Adrenal gland (tissue), 12 donors: ENCODE results near the gene PCSK4. TPM values are rescaled to one million over a fixed set of nuclear protein-coding genes. Genes with fewer than 3 reads are reported as not detected.

ENCODE experiments used
- DNase-seq, 7 donors: peaks; one replicate each; pipeline ENCODE4 v3.0.0-alpha.2; 2019 to 2020
- H3K27ac ChIP-seq, 5 donors: fragments of 200-600 bp; sonication (generic) in 4 of 5; 1 replicate in 3 of 5; 2 replicates in 2 of 5; pipeline versions ENCODE4 v1.5.1 to v1.8.0; 2016 to 2020; ENCODE audit warnings: mild to moderate bottlenecking in 1 of 5
- H3K27me3 ChIP-seq: fragments of 200-600 bp; 2 replicates; pipeline ENCODE4 v1.8.0; 2021
- H3K36me3 ChIP-seq, 2 donors: fragments of 200-600 bp; replicated peaks in 1 of 2; 1 replicate in 1 of 2; 2 replicates in 1 of 2; pipeline versions ENCODE4 v1.5.1 to v1.8.0; 2018 to 2022
- H3K4me1 ChIP-seq, 2 donors: fragments of 200-600 bp; replicated peaks in 1 of 2; 1 replicate in 1 of 2; 2 replicates in 1 of 2; pipeline versions ENCODE4 v1.5.1 to v1.8.0; 2018 to 2021
- H3K4me3 ChIP-seq, 4 donors: fragments of 200-600 bp; sonication (generic) in 3 of 4; one replicate each; pipeline ENCODE4 v1.5.1; 2016 to 2018
- H3K9me3 ChIP-seq, 3 donors: fragments of 200-600 bp; sonication (generic) in 1 of 3; replicated peaks in 1 of 3; 1 replicate in 2 of 3; 2 replicates in 1 of 3; pipeline versions ENCODE4 v1.5.1 to v1.8.0; 2016 to 2021
- POLR2A ChIP-seq, 2 donors: fragments of 450-650 bp; IDR thresholded peaks; one replicate each; pipeline ENCODE4 v1.6.1; 2017; ENCODE audit warnings: antibody characterized with exemption in 2 of 2, mild to moderate bottlenecking in 2 of 2, moderate library complexity in 1 of 2
- WGBS, 4 donors: extraction: QIAGEN DNeasy Blood & Tissue Kit in 2 of 4; methylation state at CpG; one replicate each; pipeline versions ENCODE4 v1.1.5 to v1.1.7; 2013 to 2017; 5-methylcytosine and 5-hydroxymethylcytosine counted together
- intact Hi-C, 2 donors: fragments of 100-400 bp; cut with DNase I; formaldehyde crosslinking; loops; one replicate each; pipeline versions ENCODE4 v1.14.1 to v1.15.0; 2022 to 2023
- polyA plus RNA-seq, 3 donors: library from polyadenylated mRNA; stranded (reverse); fragments of 200-250 nt in 2 of 3; fragments of 350-450 nt in 1 of 3; fragmentation: Illumina TruSeq in 1 of 3; extraction: RNeasy Lipid Tissue Mini Kit (QIAGEN cat#74804) in 1 of 3; gene quantifications; one replicate each; pipeline ENCODE4 v1.2.3, GENCODE V29; 2013 to 2014
- total RNA-seq, 9 donors: library from RNA; depleted of rRNA in 4 of 9; stranded (reverse); fragments of >200 nt in 4 of 9; fragments of 120-200 nt in 1 of 9; fragmentation: NEBNext Ultra II Directional in 1 of 9; extraction: Animal tissue kit (Norgen Biotek cat#: 25700) in 1 of 9; gene quantifications; one replicate each; pipeline versions ENCODE4 v1.1.0 to v1.2.4, GENCODE V29; 2013 to 2023
- TF ChIP-seq, protein P1 (sequence below), 6 experiments: fragments of 450-650 bp in 4 of 6; fragments of 200-600 bp in 2 of 6; sonication (generic) in 1 of 6; IDR thresholded peaks; 1 replicate in 5 of 6; 2 replicates in 1 of 6; pipeline versions ENCODE4 v1.5.1 to v1.8.0; 2016 to 2021; ENCODE audit warnings: antibody characterized with exemption in 6 of 6, mild to moderate bottlenecking in 2 of 6, moderate library complexity in 1 of 6
- donor health status: healthy with polysubstance abuse.
- donor health status: Bipolar disorder and iron deficiency.
- donor health status: DM: yes; HTN: yes; CAD: no.
- donor health status: DM: no; HTN: no; CAD: no.
- donor health status: DM: no; HTN: no; CAD: no.
- donor health status: DM: yes; HTN: yes; CAD: no.

Gene PCSK4
- total and polyA plus RNA-seq, 12 donors = 1.2 to 29.7 (median 4.8) TPM

DNA sequence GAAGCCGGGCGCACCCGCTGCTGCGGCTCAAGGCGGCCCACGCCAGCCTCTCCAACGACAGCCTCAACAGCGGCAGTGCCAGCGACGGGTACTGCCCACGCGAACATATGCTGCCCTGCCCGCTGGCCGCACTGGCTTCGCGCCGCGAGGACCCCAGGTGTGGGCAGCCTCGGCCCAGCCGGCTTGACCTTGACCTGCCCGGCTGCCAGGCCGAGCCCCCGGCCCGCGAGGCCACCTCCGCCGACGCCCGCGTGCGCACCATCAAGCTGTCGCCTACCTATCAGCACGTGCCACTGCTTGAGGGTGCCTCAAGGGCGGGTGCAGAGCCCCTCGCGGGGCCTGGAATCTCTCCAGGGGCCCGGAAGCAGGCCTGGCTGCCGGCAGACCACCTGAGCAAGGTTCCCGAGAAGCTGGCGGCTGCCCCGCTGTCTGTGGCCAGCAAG, 24.1 kb downstream of the PCSK4 start:
- 31 to 56% (median 33%) methylated on average over 14 to 40 of the region's 41 CpGs; no CpG with 5 or more reads in 1 of the 4 donors for WGBS, 4 donors
- no peaks in the 10 kb centered on the region for H3K36me3 ChIP-seq
- H3K4me1 ChIP-seq = peaks cover 15 to 39% of the 10 kb centered on the region in 2 donors
- no peak overlapping the region for H3K27ac ChIP-seq
- H3K9me3 ChIP-seq = no peaks in the 10 kb centered on the region
- no peak for TF ChIP-seq POLR2A (IDR thresholded peaks at IDR 0.05)
- TF ChIP-seq, protein P1, sequence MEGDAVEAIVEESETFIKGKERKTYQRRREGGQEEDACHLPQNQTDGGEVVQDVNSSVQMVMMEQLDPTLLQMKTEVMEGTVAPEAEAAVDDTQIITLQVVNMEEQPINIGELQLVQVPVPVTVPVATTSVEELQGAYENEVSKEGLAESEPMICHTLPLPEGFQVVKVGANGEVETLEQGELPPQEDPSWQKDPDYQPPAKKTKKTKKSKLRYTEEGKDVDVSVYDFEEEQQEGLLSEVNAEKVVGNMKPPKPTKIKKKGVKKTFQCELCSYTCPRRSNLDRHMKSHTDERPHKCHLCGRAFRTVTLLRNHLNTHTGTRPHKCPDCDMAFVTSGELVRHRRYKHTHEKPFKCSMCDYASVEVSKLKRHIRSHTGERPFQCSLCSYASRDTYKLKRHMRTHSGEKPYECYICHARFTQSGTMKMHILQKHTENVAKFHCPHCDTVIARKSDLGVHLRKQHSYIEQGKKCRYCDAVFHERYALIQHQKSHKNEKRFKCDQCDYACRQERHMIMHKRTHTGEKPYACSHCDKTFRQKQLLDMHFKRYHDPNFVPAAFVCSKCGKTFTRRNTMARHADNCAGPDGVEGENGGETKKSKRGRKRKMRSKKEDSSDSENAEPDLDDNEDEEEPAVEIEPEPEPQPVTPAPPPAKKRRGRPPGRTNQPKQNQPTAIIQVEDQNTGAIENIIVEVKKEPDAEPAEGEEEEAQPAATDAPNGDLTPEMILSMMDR (IDR thresholded peaks at IDR 0.05) = no peak
- H3K27me3 ChIP-seq = peaks cover 47% of the 10 kb centered on the region
- intact Hi-C loops = no loop called here
- H3K4me3 ChIP-seq = no peak overlapping the region
- peak in 1 of 7 donors; percentile 50 for DNase-seq

DNA sequence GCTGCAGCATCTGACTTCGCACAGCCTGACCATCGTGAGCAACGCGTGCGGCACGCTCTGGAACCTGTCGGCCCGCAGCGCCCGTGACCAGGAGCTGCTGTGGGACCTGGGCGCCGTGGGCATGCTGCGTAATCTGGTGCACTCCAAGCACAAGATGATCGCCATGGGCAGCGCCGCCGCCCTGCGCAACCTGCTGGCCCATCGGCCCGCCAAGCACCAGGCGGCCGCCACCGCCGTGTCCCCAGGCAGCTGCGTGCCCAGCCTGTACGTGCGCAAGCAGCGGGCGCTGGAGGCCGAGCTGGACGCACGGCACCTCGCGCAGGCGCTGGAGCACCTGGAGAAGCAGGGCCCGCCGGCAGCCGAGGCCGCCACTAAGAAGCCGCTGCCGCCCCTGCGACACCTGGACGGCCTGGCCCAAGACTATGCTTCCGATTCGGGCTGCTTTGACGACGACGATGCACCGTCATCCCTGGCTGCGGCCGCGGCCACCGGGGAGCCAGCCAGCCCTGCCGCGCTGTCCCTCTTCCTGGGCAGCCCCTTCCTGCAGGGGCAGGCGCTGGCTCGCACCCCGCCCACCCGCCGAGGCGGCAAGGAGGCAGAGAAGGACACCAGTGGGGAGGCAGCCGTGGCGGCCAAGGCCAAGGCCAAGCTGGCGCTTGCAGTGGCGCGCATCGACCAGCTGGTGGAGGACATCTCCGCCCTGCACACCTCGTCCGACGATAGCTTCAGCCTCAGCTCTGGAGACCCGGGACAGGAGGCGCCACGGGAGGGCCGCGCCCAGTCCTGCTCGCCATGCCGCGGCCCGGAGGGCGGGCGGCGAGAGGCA, 24.7 kb downstream of the PCSK4 start:
- Histone ChIP-seq H3K4me1 (peaks cover 9 to 32% of the 10 kb centered on the region in 2 donors), H3K36me3 (no peaks in the 10 kb centered on the region), H3K27me3 (peaks cover 41% of the 10 kb centered on the region), H3K4me3 (no peak overlapping the region), H3K27ac (no peak overlapping the region), H3K9me3 (no peaks in the 10 kb centered on the region)
- TF ChIP-seq, protein P1 (IDR thresholded peaks at IDR 0.05) = peak in 5 of 6 experiments; percentile 19 to 48 (median 36)
- TF ChIP-seq POLR2A (IDR thresholded peaks at IDR 0.05) = no peak
- DNase-seq = peak in 4 of 7 donors; percentile 50 to 62 (median 56)
- intact Hi-C loops = no loop called here
- 36 to 62% (median 41%) methylated on average over 10 to 83 of the region's 83 CpGs for WGBS, 4 donors

DNA sequence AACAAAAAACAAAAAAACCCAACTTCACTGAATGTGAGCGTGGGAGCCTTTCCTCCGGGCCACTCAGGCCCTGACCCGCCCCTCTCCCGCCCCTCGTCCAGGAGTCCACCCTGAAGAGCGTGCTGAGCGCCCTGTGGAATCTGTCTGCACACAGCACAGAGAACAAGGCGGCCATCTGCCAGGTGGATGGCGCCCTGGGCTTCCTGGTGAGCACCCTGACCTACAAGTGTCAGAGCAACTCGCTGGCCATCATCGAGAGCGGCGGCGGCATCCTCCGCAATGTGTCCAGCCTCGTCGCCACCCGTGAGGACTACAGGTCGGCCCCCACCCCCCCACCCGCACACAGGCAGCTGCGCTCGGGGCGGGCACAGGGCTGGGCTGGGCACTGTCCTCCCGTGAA, 28.3 kb downstream of the PCSK4 start:
- TF ChIP-seq, protein P1 (IDR thresholded peaks at IDR 0.05) = no peak
- no peak for TF ChIP-seq POLR2A (IDR thresholded peaks at IDR 0.05)
- no peak overlapping the region for H3K27ac ChIP-seq
- no peak overlapping the region for H3K4me3 ChIP-seq
- peaks cover 5 to 11% of the 10 kb centered on the region in 2 donors for H3K4me1 ChIP-seq
- intact Hi-C loops = no loop called here
- no peaks in the 10 kb centered on the region for H3K36me3 ChIP-seq
- H3K27me3 ChIP-seq = peaks cover 26% of the 10 kb centered on the region
- WGBS, 4 donors = 91 to 93% (median 92%) methylated on average over 8 to 24 of the region's 24 CpGs
- no peak for DNase-seq
- no peaks in the 10 kb centered on the region for H3K9me3 ChIP-seq

DNA sequence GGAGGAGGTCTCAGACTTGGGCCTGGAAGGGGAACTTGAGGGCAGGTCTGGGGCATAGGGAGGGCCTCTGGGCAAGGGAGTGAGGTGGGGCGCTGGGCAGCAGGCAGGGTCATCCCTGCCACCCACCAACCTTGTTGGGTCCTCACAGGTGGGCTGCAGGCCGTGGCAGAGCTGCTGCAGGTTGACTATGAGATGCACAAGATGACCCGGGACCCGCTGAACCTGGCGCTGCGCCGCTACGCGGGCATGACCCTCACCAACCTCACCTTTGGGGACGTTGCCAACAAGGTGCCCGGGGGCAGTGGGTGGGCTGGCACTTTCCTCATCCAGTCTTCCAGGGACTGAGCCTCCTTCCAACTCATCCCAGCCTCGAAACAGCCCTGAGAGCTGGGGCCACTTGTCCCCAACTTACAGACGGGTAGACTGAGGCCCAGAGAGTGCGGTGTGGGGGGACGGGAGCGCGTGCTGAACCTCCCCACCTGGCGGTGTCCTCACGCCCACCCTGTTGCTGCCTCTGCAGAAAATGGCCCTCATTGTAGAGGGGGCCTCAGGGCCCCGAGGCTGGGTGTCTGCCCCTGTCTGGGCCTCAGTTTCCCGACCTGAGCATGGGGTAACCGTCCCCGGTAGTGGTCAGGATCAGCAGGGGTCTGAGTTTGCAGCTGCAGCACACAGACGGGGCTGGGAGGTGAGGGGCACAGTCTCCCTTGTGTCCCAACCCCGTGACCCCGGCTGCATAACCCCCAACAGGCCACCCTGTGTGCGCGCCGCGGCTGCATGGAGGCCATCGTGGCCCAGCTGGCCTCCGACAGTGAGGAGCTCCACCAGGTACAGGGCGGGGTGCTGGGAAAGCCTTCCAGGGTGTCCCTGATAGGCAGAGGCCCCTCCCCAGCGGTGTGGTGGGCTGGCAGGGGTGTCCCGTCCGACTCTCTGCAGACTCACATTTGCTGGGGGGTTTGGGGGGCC, 29.8 kb downstream of the PCSK4 start:
- no peak for DNase-seq
- Histone ChIP-seq H3K27me3 (peaks cover 26% of the 10 kb centered on the region), H3K4me1 (peaks cover 0 to 4% of the 10 kb centered on the region in 2 donors), H3K9me3 (no peaks in the 10 kb centered on the region), H3K36me3 (no peaks in the 10 kb centered on the region), H3K4me3 (no peak overlapping the region), H3K27ac (no peak overlapping the region)
- 91 to 100% (median 91%) methylated on average over 2 to 36 of the region's 36 CpGs; no CpG with 5 or more reads in 1 of the 4 donors for WGBS, 4 donors
- intact Hi-C loops = no loop called here
- TF ChIP-seq, protein P1 (IDR thresholded peaks at IDR 0.05) = no peak
- TF ChIP-seq POLR2A (IDR thresholded peaks at IDR 0.05) = no peak
